Cortex of kidney (tissue), 1 donor: Measurements from ENCODE around the gene UBR4.

Experiments
- DNase-seq: peaks from one replicate; lab custom pipeline; 2025; lab: John Stamatoyannopoulos, UW

Gene UBR4

DNA sequence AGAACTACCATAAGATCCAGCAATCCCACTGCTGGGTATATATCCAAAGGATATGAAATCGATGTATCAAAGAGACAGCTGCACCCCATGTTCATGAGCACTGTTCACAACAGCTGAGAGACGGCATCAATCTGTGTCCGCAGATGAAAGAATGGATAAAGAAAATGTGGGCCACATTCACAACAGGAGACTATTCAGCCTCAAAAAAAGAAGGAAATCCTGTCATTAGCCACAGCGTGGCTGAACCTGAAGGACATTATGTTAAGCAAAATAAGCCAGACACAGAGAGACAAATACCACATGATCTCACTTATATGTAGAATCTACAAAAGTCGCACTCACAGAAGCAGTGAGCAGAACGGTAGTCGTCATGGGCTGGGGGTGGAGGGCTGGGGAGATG is 154.4 kb downstream of the UBR4 start:
- no peak for DNase-seq

DNA sequence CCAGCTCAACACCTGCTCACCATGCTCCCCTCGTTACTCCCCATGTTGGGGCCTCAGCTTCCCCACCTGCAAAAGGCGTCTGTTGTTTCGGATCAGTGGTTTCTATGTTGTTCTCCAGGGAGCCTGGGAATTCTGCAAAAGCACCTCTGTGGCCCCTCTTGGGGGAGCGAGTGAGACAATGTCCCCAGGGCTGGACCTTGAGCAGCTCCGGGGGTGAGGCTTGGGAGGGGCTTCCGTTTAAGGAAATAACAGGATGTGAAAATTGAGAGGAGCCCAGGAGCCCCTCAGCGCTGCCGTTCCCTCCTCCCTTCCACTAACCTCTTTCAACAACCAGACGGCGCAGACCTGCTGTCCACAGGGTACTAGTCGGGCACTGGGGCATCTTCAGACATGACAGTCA is 155.1 kb downstream of the UBR4 start:
- DNase-seq, result no peak

DNA sequence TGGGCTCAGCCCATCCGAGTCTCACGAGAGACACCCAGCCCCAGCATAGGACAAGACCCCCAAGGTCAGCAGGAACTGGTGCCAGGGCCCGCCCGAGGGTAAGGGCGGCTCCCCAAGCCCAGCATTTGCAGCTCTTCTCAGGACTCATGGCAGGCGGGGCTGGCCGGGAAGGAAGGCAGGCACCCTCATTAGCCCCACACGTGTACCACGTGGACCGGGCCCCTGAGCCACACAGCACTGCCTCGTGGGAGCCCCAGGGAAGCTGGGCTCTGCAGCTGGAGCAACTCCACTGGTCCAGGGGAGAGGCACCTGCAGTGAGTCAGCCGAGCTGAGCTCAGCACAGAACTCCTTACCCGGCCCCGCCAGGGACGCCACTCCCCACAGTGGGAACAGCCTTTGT is 155.8 kb downstream of the UBR4 start:
- no peak for DNase-seq

DNA sequence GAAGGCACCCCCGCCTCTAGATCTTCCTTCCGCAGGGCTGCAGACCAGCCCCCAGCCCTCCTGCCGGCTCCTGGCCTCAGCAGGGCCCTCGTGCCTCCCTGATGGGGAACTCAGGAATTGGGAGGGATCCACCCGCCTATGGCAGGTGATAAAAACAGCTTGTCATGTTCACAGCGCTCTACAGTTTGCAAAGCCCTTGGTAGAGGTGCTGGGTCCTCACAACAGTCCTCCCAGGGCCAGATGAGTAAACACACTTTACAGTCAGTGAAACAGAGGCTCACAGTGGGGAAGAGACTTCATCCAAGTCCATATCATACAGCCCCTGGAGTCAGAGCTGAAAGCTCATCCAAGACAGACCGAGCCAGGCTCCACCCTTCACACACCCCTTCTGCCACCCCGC is 156.6 kb downstream of the UBR4 start:
- no peak for DNase-seq

DNA sequence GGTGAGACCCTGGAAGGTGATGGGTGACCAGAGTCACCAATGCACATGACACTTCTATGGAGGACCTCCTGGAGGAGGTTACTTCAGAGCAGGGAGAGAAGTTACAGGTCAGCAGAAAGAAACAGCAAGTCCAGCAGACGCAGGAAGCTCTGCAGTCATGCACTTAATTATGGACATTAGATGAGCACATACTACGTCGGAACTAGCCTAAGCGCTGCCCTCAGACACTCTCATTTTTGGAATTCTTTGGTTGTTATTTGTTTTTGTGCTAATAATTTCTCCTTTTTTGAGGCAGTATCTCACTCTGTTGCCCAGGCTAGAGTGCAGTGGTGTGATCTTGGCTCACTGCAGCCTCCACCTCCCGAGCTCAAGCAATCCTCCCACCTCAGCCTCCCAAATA is 160.3 kb downstream of the UBR4 start:
- DNase-seq, result no peak

DNA sequence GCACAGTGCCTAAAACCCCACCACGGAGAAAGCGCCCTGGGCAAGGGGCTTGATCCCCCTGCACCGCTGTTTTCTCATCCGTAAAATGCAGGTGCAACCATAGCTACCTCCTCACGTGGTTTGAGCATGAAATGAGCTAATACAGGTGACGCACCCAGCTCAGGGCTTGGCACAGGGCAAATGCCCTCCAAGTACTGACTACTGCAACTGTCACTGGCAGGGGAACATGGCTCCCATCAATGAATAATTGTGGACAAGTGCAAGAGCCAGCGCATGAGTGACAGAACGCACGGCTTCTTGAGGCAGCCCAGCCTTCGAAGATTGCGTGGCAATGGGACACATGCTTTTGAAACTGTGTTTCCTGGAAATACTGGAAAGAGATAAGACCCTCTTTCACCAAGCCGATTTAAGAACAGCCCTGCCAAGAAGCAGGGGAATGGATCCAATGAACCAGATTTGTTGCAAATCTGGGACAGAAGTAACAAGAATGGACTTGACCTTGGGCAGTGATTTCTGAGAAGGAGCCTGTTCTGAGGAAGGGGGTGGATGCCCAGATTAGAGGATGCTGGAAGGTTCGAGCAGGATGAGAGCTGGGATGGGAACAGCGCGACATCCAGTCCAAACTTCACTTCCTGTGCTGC is 160.8 kb downstream of the UBR4 start:
- DNase-seq, result no peak

DNA sequence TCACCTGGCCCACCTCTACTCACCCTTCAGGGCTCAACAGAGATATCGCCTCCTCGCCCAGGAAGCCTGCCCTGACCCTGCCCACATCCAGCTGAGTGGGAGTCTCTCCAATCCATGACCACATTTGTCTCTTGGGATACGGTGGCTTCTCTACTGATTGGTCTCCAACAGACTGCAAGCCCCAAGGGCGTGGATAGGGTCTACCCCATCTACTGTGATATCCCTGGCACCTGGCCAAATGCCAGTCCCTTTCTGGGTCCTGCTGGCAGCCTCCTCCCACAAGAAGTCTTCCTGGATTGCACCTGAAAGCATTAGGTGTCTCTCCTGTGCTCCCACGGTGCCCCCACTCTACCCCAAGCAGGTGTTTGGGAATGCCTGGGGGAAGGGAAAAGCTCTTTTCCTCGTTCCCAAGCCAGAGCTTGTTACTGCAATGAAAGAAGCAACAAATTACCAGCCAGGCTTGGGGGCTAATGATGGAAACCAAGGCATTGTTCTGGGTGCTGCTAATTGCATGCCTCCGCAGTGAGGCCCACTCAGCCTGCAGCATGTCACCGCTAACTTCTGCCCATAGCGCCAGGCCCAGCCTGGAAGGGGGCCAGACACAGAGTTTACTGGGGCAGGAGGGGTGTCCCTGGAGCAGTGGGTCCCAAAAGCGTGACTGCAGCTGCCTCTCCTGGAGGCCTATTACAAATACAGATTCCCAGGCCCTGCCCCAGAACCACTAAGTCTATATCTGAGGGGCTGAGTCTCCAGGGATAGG is 162.9 kb downstream of the UBR4 start:
- DNase-seq, result no peak

DNA sequence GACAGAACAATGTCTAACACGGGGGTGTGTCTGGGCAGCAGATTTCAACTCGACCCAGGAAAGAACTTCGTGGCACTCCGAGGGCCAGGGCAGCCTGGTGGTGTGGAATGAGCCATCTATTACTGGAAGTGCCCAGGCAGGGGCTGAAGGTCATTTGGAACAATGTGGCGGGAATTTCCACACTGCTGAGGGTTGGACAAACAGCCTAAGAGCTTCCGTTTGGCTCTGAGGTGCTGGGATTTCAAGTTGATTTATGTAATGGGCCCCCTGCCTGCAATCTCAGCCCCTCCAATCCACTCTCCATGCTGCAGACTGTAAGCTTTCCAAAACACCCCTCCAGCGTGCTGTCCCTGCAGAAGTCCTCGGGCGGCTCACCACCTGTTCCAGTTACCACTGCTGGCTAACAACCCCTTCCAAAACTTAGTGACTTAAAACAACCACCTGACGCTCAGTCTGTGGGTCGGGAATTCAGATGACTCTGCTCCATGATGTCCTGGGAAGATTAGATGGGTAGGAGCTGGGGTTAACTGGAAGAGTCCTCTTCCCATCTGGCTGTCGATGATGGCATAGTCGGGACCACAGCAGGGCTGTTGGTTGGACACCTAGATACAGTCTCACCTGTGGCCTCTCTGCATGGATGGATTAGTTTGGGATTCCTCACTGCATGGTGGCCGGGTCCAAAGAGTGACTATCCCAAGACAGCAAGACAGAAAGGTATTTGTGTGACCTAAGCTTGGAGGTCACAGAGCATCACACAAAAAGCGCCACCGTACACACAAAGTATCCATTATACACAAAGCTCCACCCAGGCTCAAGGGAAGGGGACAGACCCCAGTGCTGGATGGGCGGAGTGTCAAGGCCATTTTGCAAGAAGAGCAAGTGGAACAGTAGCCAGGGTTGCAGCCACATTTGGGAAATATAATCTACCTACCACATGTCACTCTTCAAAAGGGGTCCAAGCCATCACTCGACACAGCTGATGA is 163.9 kb downstream of the UBR4 start:
- no peak for DNase-seq

DNA sequence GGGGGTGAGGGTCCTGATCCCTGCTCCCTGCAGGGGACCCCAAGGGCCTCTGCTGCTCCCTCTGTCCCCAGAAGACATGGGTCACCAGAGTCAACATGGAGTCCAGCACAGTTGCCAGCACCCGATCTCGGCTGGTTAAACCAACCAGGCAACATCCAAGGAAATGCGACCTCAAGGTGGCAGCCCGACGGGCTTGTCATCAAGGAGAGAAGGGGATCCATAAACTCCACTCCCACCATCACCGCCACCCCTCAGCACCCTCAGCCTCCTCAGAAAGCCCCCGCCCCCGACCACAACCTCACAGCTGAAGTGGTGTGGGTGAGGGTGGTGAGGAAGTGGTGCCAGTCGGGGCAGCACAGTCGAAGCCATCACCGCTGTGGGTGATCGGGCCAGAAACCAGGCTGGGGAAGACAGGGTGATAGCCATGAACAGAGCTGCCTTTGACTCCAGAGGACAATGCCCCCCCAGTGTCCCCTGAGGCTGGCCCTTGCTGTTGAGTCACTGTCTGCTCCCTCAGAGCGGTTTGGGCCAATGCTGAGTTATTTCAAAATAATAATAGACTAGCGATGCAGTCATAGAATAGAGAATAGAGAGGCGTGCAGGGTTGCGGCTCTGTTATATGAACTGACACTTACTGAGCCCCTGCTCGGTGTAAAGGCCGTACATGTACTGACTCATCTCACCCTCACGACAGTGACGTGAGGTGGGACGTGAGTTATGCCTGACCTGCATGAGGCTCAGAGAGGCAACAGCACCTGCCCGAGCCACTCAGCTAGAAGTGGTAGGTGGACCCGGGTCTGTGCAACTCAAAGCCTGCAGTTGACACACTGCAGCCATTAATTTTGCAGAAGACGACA is 164.9 kb downstream of the UBR4 start:
- DNase-seq, result no peak

DNA sequence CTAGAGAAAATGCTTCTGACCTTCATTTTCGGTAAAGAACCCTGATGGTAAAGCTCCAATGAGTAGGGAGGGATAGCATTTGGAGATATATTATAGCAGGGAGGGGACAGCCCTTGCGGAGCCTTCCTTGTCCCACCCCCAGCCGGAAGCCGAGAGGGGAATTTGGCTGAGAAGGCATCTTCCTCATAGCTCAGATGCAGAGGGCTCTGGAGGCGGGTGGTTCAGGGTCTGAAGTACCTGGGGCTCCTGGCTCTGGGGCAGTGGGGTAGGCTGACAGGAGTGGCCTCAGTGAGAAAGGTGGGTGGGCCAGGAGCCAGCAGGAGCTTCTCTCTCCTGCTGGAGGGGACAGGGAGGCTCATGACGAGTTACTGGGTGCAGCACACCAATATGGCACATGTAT is 165.6 kb downstream of the UBR4 start:
- no peak for DNase-seq

DNA sequence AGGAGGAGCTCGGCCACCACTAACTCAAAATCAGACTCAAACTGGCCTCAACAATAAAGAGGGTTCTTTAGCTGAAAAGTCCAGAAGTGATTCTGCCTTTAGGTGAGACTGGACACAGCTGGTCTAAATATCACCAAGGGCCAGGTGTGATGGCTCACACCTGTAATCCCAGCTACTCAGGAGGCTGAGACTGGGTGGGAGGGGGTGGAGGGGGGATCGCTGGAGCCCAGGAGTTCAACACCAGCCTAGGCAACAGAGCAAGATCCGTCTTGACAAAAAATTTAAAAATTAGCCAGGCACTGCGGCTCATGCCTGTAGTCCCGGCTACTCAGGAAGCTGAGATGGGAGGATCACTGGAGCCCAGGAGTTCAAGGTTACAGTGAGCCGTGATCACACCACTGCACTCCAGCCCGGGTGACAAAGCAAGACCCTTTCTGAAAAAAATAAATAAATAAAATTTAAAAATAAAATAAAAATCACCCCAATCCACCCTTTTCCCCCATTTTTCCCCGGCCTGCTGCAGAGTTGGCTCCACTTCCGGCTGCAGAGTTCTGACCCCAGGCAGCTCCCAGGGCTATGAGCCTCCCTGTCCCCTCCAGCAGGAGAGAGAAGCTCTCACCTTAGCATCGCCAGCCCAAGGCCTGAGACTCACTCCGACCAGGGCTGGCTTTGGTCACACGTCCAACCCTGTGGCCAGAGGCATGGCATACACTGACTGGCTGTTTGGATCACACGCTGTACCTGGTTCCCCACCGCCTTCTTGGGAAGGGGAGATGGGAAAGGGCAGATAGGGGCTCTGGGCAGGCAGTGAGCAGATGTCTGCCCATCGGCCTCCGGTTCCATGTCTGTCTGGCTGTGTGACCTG is 166.3 kb downstream of the UBR4 start:
- no peak for DNase-seq

DNA sequence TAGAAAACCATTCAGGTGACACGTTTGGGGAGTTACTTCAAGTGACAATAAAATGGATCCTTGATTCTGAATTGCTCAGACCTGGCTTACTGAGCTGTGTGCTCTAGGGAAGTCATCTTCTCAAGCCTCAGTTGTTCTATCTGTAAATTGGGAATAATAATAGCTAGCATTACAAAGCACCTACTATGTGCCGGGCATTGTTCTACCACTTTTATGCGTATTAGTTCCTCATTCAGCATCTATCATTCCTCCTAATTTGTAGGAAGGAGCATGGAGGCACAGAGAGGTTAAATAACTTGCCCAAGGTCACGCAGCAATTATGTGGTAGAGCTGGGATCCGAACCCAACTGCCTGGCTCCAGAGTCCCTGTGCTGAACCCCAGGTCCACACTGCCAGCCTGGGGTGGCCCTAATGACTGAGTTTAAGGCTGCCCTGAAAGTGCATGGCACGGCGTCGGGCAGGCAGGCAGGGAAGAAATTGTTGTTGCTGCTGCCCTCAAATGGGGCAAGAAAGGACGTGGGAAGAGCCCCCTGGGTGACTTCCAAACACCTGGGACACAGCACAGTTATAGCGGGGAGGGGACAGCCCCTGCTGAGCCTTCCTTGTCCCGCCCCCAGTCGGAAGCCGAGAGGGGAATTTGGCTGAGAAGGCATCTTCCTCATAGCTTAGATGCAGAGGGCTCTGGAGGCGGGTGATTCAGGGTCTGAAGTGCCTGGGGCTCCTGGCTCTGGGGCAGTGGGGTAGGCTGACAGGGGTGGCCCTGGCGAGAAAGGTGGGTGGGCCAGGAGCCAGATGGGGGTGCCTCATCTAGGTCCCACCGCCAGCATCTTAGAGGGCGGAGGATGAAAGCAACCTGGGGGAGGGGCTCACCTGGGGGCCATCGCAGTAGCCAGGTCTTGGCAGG is 167.1 kb downstream of the UBR4 start:
- no peak for DNase-seq

DNA sequence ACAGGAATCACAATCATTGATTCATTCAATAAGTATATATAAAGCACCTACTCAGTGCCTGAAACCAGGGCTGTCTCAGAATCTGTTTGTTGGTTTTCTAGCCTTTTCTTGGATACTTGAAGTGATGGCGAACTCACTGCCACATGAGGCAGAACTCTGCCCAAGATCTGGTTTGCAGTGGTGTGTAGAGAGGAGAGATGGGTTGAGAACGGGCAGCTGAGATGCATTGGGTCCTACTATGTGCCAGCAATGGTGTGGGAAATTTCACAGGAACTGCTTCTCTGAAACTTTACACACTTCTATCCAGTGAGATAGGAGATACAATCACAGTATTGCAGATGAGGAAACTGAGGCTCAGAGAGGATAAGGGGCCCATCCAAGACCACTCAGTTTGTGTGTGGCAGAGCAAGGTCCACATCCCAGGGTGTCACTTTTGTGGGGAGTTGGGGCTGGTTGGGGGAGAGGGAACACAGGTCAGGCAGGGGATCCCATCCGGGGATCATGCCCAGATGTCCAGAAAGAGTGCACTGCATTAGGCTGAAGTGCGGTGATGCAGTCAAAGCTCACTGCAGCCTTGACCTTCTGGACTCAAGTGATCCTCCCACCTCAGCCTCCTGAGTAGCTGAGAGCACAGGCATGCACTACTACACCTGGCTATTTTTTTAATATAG is 169.9 kb downstream of the UBR4 start:
- DNase-seq, result no peak

DNA sequence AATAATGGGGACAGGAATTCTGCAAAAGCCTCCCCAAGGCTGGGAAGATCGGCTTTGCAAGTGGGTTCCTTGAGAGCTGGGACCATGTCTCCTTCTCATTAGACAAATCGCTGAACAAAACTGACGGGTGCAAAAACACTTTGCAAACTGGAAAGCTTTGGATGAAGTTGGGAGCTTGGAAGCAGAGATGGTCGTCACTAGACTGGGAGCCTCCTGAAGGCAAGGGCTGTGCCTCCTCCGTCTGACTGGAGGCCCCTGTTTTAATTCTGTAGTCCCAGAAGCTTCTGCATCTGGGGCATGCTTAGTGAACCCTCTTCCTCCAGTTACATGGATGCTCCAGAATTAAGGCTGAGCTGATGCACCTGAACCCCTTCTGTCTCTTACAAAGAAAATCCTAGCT is 171.3 kb downstream of the UBR4 start:
- DNase-seq, result no peak

DNA sequence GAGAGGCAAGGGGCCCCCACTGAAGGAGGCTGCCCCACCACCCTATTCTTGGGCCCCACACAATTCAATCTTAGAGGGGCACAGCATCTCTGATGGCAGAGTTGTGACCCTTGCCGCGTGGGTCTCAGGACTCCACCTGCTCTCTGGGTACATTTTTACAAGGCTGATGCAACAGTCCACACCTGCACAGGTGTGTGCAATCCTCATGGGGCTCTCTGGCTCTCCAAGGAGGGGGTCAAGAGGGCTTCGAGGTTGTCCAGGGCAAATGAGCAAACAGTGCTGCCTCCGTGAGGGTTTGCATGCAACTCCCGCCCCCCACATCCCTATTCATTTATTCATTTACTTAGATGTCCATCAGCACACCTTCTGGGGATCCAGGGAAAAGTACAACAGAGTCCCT is 172.0 kb downstream of the UBR4 start:
- DNase-seq, result no peak

DNA sequence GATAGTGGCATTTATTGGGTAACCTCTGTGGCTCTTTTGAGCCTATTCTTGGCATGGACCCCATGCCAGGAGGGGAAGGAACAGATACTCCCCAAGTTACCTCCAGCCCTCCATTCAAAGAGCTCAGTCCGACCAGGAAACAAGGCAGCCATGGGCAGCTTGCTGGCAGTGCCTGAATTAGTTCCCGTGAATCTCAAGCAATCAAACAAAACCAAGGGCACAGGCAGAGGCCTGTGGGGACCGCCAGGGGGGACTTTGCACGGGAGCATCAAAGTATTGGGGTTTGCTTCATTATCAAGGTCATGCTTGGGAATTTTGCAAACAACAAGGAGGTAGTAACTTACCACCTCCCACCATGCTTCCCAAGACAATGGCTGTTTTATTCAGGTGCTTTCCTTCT is 172.4 kb downstream of the UBR4 start:
- DNase-seq, result no peak

DNA sequence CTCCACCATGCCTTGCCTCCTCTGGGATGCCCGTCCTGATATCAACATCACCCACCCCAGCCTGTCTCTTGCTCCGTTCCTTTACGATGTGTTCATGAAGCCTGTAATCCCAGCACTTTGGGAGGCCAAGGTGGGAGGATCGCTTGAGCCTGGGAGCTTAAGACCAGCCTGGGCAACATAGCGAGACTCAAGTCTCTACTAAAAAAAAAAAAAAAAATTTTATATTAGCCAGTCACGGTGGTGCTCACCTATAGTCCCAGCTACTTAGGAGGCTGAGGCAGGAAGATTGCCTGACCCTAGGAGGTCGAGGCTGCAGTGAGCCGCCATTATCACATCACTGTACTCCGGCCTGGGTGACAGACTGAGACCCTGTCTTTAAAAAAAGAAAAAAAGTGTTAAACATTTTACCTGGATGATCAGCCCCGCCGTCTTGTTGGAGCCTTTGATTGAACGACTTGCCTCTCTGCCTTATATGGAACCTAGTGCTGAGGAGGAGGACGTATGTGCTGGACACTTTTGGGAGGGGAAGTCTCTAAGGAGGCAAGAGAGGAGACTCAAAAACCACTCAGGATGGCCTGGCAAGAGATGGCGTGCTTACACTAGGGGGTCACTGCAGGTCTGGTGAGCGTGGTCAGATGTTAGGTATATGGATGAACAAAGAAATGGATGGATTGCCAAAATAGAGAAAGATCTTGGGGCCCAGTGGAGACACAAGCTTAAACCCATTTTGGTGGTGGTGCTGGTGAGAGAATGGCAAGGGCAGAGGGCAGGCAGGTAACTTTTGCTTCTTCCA is 173.1 kb downstream of the UBR4 start:
- no peak for DNase-seq

DNA sequence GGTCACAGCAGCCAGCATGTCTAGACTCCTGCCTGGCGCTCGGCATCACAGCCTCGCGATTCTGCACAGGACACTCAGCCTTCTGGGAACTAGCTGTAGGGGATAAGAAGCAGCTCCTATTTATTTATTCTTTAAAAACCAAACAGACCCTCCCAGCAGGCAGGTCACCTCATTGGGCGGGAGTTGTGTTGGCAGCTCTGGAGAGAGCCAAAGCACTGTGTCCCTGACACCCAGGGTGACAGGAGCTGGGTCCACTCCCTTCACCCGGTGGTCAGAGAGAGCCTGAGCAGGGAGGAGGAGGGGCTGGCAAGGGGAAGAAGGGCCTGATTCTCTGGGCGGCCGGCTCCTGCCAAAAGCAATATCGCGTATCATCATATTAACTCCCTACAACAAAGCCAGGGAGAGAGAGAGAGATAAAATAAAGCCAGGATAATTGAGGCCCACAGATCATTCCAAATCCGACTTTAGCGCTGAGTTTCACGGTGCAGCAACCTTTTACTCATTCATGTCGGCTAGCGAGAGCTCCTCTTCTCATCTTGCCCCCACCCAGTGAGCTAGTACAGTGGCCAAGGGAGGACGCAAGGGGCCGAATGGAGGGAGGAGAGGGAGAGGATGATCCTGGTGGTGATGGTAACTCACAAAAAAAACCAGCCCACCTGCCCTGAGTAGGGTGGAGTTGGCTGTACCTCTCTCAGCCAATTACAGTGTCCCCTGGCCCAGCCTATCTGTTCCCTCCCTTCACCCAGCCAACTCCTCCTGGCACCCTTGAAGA is 173.8 kb downstream of the UBR4 start:
- DNase-seq, result no peak
